HG03025 (cell line): Measurements from ENCODE around the gene MLYCD.

Source experiments
- ATAC-seq: cut with Tn5 transposase; IDR thresholded peaks from one replicate; pipeline ENCODE4 v1.9.1; 2021; ENCODE audit warnings: mild to moderate bottlenecking, moderate library complexity; ENCODE audit not compliant: unreplicated experiment, low FRiP score

MLYCD gene

DNA sequence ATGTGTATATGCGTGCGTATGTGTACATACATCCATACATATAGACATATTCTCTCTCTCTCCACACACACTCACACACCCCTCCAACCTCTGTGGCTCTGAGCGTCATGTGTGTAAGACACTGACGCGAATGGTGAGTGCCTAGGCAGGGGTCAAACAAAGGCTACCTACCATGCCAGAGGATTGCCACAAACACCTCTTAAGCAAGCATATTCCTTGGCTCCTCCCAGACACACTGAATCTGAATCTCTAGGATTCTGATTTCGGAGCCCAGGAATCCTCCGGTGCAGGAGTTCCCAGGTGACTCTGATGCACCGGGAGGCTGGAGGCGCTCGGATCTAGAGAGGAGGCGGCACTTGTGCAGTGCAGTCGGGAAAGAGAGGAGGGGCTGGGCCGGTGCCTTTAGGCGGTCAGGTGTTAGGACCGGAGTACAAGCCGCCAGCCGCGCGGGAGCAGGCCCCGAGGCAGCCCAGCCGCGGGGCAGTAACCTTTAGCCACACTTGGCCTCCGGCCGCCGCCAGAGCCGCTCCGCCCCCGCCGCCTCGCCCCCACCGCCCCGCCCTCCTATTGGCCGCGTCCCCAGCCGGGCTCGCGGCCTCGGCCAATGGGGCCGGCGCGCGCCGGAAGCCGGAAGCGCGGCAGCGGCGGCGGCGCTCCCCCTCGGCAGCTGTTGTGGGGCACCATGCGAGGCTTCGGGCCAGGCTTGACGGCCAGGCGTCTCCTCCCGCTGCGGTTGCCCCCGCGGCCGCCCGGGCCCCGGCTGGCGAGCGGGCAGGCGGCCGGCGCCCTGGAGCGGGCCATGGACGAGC is at the start of gene MLYCD:
TSS of gene MLYCD (plus strand) at position 653 of the 809 bp plus-strand sequence. CDS start at position 683, 30 bp downstream.
- ATAC-seq, result peak; percentile 72

DNA sequence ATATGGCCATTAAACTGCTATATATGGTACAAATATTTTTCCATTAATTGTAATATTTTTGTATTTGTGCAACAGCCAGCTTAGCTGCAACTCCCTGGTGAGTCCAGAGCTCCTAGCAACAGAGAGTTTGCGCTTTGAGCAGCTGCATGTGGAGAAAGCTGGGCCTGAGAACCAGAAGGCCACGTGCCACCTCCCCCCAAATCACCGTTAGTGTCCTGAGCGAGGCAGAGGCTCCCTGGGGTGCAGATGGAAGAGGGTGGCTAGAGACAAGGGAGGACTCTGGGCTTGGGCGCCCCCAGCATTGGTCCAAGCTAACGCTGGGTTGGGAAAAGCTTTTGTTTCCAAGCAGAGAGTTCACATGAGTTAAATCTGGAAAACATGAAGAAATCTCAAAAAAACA is 49.5 kb upstream of the MLYCD start:
- ATAC-seq, result no peak

DNA sequence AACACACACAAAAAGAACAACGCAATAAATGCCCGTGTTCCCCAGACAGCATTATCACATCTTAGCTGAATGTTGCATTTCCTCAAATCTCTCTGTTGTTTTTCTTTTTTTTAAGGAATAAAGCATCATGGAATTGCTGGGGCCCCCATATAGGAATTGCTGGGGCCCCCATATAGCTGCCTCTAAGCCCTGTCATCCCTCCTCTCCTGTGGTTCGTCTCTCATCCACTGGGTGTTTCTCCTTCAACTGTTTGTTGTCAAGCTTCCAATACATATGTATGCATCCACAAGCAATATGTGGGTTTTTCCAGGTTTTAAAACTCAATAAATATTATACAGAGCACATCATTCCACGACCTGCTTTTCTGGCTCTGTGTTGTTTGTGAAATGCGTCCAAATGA is 48.0 kb upstream of the MLYCD start:
- ATAC-seq, result no peak

DNA sequence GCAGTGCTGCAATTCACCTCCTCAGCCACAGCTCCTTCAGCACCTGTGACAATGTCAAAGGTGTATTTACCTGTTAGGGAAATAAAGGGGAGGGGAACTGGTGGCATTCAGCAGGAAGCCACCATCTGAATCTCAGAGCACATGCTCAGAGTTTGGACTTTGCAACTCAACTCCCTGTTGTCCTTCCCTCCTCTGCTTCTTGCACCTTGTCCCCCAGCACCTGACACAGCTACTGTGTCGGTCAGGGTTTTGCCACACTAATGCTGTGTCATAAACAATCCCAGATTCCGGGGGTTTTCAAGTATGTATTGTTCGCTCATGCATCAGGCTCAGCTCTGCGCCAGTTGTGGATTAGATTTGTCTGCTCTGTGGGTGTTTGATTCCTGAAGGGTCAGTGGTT is 47.4 kb upstream of the MLYCD start:
- ATAC-seq, result no peak

DNA sequence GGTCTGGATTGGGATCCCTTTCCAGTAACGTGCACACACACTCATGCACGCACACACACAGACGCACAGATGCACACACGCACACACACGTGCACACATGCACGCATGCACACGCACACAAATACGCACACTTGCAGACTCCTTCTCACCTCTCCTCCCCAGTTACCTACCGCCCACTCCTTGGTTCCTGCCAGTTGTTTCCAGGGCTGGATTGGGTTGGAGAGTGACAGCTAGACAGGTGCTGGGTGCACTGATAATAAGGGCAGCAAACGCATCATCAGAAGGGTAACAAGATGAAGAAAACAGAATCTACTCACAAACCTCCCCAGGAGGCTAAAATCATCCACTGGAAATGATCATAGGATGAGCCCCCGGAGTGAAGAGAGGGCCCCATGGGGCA is 46.1 kb upstream of the MLYCD start:
- ATAC-seq, result no peak

DNA sequence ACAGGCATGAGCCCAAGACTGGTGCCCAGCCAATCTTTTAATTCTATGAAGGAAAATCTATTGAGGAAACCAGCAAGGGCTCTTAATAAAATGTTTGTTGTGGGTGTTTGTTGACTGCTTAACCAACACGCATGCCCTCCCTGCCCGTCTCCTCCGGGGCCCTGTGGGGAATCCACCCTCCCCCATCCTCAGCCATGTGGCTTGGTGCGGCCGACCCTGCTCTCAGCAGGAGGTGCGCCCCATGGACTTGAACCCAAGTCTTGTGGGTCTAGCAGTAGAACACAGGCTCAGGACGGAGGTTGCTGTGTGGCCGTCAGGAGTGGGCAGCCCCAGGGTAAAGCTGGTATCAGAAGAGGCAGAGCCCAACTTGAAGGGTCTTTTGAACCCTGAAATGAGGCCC is 45.1 kb upstream of the MLYCD start:
- ATAC-seq, result no peak

DNA sequence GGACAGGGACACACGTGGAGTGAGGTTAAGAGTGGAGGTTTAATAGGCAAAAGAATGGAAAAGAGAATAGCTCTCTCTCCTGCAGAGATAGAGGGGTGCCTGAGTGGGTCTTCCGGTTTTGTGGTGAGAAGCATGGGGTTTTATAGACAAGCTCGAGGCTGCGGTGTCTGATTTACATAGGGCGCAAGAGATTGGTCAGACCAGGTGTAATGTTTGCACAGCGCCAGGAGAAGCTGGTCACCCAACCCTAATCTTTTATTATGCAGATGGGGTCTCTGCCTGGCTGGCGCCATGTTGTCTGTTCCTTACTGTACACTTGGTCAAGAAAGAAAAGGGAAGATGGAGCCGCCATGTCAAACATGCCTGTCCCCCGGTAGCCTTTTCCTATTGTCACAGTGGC is 44.5 kb upstream of the MLYCD start:
- no peak for ATAC-seq

DNA sequence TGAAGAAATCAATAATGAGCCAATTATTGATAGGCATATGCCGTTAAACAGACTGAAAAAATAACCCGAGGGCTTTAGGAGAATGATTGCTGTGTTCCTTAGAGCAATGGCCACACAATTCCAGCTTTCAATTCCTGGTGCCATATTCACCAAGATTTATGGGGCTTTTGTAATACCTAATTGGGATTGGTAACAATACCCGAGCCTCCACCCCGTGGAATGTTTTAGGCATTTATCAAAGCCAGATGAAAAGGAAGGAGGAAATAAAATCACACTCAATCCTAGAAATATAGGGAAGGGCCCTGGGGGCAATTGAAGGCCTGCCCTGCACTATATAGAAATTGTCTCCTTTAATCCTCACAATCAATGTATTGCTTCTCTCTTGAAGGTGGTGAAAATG is 42.1 kb upstream of the MLYCD start:
- ATAC-seq, result no peak

DNA sequence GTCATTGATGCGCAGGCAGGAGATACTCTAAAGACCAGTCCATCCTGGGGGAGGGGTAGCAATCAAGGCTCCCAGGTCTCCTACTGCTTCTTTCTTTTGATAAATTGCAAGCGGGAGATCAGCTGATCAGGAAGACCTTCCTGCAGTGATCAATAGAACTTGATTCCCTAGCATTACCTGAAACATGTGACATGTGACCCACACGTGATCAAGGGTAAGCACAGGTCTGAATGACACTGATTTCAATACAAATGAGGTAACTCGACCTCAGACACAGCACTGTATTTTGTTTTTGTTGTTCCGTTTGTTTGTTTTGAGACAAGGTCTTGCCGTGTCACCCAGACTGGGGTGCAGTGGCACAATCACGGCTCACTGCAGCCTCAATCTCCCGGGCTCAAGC is 39.6 kb upstream of the MLYCD start:
- ATAC-seq, result no peak

DNA sequence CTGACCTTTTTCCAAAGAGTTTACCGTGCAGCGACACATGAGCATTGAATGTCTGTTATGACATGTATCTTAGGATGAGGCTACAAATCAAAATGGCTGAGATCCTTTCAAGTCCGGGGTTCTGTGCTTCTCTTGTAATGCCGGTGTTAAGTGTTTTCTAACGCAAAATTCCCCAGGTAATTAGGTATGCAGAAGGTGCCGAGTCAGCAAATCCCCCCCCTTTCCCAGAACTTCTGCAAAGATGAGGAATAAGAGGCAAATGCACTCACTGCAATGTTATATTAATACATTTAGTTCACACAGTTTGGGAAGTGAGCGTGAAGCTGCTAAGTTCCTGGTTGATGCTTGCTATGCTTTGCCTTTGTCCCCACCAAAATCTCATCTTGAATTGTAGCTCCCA is 36.3 kb upstream of the MLYCD start:
- no peak for ATAC-seq

DNA sequence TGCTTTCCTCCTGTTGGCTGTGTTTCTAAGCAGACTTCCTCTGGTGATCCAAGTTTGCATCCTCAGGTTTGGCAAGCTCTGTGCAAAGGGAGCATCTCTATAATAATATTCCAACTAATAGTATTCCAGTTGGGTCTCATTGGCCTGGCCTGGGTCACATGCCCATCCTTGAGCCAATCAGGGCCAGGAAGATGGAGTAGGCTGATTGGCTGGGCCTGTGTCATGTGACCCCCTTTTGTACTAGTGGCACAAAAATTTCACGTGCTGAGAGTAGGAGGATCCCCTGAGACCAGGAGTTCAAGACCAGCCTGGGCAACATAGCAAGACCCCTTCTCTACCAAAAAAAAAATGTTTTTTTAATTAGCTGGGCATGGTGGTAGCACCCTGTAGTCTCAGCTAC is 35.2 kb upstream of the MLYCD start:
- ATAC-seq, result no peak

DNA sequence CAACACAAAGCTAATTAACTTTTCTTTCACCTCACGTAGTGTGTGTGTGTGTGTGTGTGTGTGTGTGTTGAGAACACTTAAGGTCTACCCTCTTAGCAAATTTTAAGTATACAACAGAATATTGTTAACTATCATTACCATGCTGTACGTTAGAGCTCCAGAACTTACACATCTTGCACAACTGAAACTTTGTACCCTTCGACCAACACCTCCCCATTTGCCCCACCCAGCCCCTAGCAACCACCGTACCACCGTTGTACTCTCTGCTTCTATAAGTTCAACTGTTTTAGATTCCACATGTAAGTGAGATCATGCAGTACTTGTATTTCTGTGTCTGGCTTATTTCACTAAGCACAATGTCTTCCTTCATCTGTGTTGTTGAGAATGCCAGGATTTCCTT is 28.1 kb upstream of the MLYCD start:
- ATAC-seq, result no peak

DNA sequence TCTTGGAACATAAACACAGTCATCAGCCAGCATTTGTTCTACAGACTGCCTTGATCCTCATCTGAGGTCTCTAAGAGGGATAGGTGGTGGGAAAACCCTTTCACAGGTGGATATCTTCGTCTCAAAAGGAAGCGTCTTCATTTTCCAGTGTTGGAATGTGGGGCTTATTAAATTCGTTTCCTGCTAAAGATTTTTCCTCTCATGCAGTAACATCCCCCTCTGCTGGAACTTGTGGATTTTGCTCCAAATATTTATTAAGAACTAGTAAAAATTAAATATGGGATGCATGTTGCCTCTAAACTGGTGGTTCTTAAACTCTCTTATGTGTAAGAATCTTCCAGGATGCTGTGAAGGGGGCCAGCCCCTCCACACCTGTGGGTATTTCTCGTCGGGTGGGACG is 20.1 kb upstream of the MLYCD start:
- ATAC-seq, result no peak

DNA sequence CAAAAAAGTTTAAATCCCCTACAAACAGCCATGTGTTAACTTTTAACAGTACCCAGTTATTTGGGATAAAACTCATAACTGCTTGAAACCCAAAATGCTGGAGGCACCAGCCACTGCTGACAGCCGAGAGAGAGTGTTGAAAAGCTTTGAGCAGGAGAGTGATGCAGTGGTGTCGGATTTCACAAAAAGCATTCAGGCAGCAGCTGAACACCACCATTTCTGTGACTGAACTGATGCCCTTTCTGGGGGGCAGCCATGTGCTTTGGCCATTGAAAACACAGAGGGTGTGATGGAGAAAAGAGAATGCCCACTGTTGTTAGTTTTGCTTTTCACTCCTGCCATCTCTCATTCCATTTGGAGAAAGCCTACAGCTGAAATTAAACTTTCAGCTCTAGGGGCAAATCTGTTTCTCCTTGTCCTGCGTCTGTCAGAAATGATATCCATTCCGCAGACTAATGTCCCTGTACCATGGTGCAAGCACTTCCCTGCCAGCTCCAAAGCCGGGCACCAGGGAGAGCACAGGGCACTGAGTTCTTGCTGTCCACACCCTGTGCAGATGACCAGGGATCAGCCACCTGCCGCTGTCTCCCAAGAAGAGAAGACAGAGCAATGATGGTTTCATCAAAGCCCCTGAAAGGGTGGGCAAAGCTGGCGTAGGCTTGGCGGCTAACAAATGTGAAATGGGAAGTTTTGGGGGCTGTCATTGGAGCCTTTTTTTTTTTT is 16.6 kb upstream of the MLYCD start:
- no peak for ATAC-seq

DNA sequence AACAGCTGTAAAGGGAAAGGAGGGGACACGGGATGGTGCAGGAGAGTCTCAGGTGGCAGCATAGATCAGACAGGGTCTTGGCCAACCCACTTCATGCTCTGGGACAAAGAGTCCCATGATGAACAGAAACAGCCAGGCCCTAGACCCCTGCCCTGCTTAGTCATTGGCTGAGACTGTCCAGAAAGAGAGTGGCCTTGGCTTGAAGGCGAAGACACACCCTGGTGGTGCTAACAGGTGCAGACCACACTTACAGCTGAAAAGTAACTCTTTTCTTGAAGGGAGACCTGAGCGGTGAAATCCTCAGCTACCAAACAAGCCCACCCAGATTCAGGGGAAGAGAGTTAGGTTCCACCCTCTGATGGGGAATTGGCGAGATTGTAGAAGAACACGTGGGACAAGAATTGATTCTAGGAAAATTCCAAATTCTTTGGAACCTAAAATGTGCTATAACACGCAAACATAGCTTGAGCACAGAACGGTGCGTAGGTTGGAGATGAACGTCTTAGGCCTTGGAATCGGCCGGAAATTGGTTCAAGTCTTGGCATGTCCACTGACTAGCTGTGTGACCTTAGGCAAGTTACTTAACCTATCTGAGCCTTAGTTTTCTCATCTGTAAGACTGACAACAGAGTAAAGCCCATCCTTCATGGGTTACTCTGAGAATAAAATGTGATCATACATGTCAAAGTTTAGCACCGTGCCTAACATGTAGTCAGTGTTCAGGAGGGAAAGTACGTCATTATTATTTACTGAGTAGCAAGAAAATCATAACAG is 12.5 kb upstream of the MLYCD start:
- no peak for ATAC-seq

DNA sequence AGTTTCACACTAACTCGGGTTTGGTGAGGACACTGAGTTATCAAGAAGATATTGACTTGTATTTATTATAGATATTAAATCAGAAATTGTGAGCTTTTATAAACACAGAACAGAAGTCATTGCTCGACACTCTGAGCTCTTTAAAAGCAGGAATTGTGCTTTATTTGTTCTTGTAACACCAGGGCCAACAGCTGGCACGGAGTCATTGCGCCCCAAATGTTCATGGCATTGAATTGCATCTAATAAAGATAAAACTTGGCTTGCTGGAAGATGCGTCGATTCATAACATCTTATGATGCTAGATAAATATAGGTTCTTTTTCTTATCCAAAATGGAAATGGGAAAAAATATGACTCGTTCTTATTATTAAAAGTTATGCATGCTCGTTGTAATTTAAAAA is 11.8 kb upstream of the MLYCD start:
- no peak for ATAC-seq

DNA sequence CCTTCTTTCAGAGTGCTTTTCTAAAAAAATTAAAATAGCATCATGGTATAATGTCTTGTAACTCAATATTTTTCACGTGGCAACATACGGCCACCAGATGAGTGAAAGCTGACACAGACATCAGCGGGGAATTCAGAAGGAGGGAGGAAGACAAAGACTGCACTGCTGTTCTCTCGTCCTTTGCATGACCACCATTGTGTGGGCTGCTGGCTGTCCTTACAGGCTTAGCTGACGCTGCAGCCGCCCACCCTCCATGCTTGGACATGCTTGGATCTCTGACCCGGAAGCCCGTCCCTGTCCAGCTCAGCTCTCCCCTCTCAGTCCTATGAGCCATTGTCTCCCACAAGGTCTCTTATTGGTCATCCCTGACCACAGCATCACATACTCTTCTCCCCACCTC is 11.4 kb upstream of the MLYCD start:
- ATAC-seq, result no peak

DNA sequence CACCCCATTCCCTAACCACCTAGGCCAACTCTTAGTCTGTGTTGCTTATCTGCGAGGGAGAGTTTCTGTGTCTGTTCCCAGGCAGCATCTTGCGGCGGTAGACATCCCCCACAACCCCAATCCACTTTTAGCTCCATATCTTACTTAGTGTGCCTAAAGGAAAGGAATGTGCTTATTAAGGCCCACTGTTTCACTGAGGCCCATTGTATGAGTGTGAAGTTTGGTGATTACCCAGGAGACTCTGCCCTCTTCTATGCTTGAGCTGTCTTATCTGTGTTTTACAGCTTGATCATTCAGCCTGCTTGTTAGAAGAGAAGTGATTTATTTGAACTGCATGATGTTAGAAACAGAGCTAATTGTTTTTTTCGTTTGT is 10.3 kb upstream of the MLYCD start:
- no peak for ATAC-seq

DNA sequence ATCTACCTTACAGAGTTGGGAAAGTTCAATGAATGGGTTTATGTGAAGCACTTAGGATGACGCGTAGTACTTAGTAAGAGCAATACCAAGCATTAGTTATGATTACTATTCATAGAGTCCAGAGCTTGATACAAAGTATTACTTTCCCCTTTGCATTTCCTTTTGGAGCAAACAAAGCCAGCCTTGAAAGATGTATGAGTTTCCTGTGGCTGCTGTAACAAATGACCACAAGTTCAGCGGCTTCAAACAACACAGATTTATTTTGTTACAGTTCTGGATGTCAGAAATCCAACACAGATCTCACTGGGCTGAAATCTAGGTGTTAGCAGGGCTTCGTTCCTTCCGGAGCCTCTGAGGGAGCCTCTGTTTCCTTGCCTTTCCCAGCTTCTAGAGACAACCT is 8.6 kb upstream of the MLYCD start:
- no peak for ATAC-seq

DNA sequence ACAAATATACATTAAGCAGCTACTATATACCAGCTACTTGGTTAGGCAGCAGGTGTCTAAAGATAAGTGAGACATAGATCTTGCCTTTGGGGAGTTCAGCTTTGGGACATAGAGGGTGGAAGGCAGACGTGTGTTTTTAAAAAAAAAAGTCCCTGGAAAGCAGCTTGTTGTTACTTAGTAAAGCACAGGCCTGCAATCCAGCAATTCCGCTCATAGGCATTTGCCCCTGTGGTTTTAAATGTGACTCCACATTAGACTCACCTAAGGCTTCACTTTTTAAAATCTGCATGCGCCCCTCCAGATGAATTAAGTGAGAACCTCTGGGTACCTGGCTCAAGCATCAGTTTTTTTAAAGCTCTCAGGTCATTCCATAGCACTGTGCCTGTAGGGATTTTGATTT is 7.2 kb upstream of the MLYCD start:
- no peak for ATAC-seq

DNA sequence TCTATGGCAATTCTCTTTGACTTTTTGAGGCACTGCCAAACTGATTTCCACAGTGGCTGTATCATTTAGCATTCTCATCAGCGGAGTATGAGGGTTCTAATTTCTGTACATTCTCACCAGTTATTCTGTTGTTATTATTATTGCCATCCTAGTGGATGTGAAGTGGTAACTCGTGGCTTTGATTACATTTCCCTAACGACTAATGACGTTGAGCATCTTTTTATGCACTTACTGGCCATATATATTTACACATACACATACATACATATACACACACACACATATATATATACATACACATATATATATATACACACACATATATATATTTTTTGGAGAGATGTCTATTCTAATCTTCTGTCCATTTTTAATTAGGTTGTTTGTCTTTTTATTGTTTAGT is 3.7 kb upstream of the MLYCD start:
- ATAC-seq, result no peak
